NT2/D1 (cell line): ENCODE results near the gene YWHAQ.
"Not testable (repeated sequence)": the region's sequence is repeated elsewhere in the genome, so short reads cannot be mapped to it uniquely, and the experiment has no call there.

Experiments
- DNase-seq: peaks from one replicate; pipeline ENCODE4 v3.0.0-alpha.2; 2011; ENCODE audit warnings: low read depth, low spot score
- H3K27me3 ChIP-seq: 2 replicates; pipeline ENCODE4 v1.6.0; 2011; ENCODE audit warnings: mild to moderate bottlenecking; ENCODE audit not compliant: insufficient read length, insufficient read depth
- H3K36me3 ChIP-seq: 2 replicates; pipeline ENCODE4 v1.6.1; 2011; ENCODE audit warnings: mild to moderate bottlenecking, low read length, mixed read lengths; ENCODE audit not compliant: insufficient read depth, insufficient read length
- H3K4me1 ChIP-seq: 2 replicates; pipeline ENCODE4 v1.5.1; 2011; ENCODE audit not compliant: insufficient read depth, insufficient read length
- H3K4me3 ChIP-seq: 2 replicates; pipeline ENCODE4 v1.5.1; 2011; ENCODE audit warnings: low read depth; ENCODE audit not compliant: insufficient read length
- H3K9ac ChIP-seq: 2 replicates; pipeline ENCODE4 v1.6.0; 2011; ENCODE audit warnings: low read depth; ENCODE audit not compliant: insufficient read length
- H3K9me3 ChIP-seq: 2 replicates; pipeline ENCODE4 v1.5.1; 2011; ENCODE audit warnings: mild to moderate bottlenecking, low read length; ENCODE audit not compliant: insufficient read depth
- SUZ12 ChIP-seq: IDR thresholded peaks from 2 replicates; pipeline ENCODE4 v1.6.1; 2011; ENCODE audit not compliant: insufficient read length, insufficient read depth; ENCODE audit errors: extremely low read depth
- YY1 ChIP-seq: IDR thresholded peaks from 2 replicates; pipeline ENCODE4 v1.6.1; 2011; ENCODE audit not compliant: insufficient read length, insufficient read depth
- ZNF274 ChIP-seq: IDR thresholded peaks from 2 replicates; pipeline ENCODE4 v1.6.1; 2011; ENCODE audit warnings: mild to moderate bottlenecking, low read depth, low read length

YWHAQ gene

DNA sequence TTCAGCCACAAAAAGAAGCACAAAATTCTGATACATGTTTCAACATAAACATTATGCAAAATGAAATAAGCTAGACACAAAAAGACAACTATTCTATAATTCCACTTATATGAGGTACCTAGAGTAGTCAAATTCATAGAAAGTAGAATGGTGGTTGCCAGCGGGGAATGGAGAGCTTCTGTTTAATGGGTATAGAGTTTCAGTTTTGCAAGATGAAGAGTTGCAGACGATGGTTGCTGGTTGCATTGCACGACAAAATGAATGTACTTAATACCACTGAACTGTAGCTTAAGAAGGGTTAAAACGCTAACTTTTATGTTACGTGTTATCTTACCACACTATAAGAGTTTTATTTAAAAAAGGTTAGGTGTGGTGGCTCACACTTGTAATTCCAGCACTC is 13.5 kb downstream of the YWHAQ start:
- Histone ChIP-seq H3K27me3 (no peaks in the 10 kb centered on the region), H3K4me3 (no peak overlapping the region), H3K4me1 (no peaks in the 10 kb centered on the region), H3K9me3 (no peaks in the 10 kb centered on the region), H3K9ac (no peak overlapping the region), H3K36me3 (peaks cover 24% of the 10 kb centered on the region)
- no peak for DNase-seq
- TF ChIP-seq SUZ12 (no peak), YY1 (no peak), ZNF274 (no peak)

DNA sequence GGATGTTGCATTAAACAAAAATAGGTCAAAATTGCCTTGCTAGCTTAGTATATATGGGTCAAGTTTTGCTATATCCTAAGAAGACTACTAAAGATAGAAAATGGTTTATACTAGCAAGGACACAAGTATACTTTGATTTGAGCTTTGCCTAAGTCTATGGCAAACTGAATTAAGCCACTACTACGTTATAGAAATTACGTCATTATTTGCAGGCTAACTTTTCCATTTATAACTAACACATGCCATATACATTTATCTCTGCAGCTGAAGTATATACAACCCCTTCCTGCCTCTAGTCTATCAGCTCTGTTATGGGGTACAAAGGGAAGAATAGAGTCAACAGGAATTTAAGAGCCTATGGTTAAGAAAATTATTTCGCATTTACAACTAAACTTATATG is 16.2 kb downstream of the YWHAQ start:
- no peaks in the 10 kb centered on the region for H3K9me3 ChIP-seq
- TF ChIP-seq ZNF274 (no peak), YY1 (no peak), SUZ12 (no peak)
- no peaks in the 10 kb centered on the region for H3K4me1 ChIP-seq
- no peak overlapping the region for H3K9ac ChIP-seq
- H3K36me3 ChIP-seq: peaks cover 24% of the 10 kb centered on the region
- no peak for DNase-seq
- H3K4me3 ChIP-seq: no peak overlapping the region
- H3K27me3 ChIP-seq: no peaks in the 10 kb centered on the region

DNA sequence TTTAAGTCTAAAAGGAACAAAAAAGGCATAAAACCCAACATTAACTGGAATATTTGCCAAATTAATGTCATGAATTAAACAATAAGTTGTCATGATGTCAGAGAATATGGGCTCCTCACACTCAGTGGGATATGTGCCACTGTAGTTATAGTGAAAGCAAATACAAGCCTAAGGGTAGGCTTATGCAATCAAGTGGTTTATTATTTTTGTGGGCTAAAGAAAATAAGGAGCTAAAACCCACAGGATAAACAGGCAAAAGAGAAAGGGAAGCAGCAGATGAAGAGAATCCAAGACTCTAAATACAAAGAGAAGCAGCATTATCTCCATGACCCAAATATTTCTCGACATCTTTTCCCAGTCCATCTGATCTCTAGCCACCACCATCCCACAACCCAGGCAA is 17.5 kb downstream of the YWHAQ start:
- no peak overlapping the region for H3K4me3 ChIP-seq
- DNase-seq: no peak

DNA sequence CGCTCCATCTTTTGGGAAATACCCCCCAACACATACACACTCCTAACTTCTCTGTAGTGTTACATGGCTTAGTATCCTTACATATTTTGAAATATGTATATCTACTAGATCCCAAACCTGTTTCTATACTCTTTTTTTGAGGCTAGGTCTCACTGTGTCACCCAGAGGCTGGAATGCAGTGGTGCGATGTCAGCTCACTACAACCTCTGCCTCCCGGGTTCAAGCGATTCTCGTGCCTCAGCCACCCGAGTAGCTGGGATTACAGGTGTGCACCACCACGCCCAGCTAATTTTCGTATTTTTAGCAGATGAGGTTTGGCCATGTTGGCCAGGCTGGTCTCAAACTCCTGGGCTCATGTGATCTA is 19.3 kb downstream of the YWHAQ start:
- not testable (repeated sequence) for H3K4me3 ChIP-seq, H3K9me3 ChIP-seq, DNase-seq, H3K9ac ChIP-seq, H3K4me1 ChIP-seq, H3K27me3 ChIP-seq
- peaks cover 15% of the 10 kb centered on the region for H3K36me3 ChIP-seq

More for the DNA sequence above, 17.5 kb downstream of the YWHAQ start:
- TF ChIP-seq SUZ12 (no peak), YY1 (no peak), ZNF274 (no peak)
- Histone ChIP-seq H3K27me3 (no peaks in the 10 kb centered on the region), H3K36me3 (peaks cover 24% of the 10 kb centered on the region), H3K4me1 (no peaks in the 10 kb centered on the region), H3K9me3 (no peaks in the 10 kb centered on the region), H3K9ac (no peak overlapping the region)

DNA sequence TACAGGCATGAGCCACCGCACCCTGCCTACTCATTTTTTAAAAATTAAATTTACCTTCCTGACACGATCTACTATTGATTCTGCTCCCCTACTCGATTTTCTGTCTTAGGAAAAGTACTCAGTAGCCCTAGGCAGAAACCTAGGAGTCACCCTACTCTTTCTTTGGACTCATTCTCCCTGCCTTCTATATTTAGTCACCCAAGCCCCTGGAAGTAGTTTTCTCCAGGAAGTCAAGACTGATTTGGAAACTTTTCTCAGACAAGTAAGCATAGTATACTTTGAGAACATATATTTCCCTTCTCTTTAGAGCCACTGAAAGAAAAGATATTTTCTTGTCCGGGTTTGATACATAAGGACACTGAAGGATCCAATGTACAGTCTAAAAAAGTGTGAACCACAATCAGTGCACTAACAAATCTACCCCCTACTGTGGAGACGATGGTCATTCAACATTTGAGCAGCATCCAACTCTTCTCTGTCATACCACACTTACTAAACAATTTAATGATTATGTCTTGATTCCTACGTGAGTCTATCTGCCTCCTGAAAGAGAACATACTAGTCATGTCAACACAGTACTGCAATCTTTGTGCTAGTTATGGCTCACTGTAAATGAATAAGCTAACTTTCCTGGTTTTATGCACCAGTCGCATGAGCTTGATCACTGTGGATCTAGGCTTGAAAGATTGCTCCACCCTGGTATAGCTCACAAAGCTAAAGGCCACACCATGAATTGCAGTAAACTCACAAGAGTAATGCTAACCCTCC is 19.8 kb downstream of the YWHAQ start:
- H3K9me3 ChIP-seq: no peaks in the 10 kb centered on the region
- no peak for DNase-seq
- TF ChIP-seq YY1: no peak
- TF ChIP-seq ZNF274: no peak
- no peak for TF ChIP-seq SUZ12
- peaks cover 2% of the 10 kb centered on the region for H3K4me1 ChIP-seq
- H3K36me3 ChIP-seq: peaks cover 15% of the 10 kb centered on the region
- H3K27me3 ChIP-seq: no peaks in the 10 kb centered on the region
- H3K4me3 ChIP-seq: no peak overlapping the region
- no peak overlapping the region for H3K9ac ChIP-seq

DNA sequence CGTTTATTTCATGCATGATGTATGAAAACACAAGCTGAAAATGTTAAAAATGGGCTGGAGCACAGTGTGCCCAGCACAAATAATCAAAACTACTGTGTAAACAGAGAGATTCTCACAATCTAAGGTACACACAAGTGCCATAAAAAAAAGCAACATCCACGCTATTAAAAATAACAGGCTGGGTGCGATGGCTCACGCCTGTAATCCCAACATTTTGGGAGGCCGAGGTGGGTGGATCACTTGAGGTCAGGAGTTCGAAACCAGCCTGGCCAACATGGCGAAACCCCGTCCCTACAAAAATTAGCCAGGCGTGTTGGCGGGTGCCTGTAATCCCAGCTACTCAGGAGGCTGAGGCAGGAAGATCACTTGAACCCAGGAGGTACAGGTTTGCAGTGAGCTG is 22.3 kb downstream of the YWHAQ start:
- H3K36me3 ChIP-seq, DNase-seq, H3K9ac ChIP-seq, H3K4me3 ChIP-seq, H3K27me3 ChIP-seq, H3K4me1 ChIP-seq, H3K9me3 ChIP-seq: not testable (repeated sequence)

DNA sequence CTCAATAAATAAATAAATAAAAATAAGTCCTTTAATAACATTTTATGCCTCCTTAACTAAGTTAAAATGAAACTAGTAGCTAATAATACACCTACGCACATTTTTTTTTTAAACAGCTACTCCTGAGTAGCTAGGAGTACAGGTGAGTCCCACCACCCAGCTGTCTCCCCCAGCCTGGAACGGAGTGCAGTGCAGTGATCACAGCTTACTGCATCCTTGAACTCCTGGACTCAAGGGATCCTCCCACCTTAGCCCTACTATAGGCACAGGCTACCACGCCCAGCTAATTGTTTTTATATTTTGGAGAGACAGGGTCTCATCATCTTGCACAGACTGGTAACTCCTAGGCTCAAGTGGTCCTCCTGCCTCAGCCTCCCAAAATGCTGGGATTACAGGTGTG is 28.4 kb downstream of the YWHAQ start:
- Histone ChIP-seq H3K36me3 (peaks cover 27% of the 10 kb centered on the region), H3K4me3 (no peak overlapping the region), H3K9me3 (peaks cover 16% of the 10 kb centered on the region), H3K27me3 (no peaks in the 10 kb centered on the region), H3K9ac (no peak overlapping the region), H3K4me1 (peaks cover 2% of the 10 kb centered on the region)
- TF ChIP-seq YY1 (no peak), SUZ12 (no peak), ZNF274 (no peak)
- no peak for DNase-seq

DNA sequence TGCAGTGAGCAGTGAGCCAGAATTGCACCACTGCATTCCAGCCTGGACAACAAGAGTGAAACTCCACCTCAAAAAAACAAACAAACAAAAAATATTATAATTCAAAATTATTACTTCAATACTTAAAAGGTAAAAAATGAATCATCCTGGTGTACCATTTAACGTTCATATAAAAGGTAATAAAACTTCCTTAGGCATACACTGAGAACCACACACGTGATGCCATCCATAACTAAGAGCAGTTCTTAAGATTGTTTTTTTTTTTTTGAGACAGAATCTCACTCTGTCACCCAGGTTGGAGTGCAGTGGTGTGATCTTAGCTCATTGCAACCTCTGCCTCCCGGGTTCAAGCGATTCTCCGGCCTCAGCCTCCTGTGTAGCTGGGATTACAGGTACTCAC is 29.4 kb downstream of the YWHAQ start:
- no peak for DNase-seq
- Histone ChIP-seq H3K4me1 (no peaks in the 10 kb centered on the region), H3K27me3 (no peaks in the 10 kb centered on the region), H3K36me3 (peaks cover 32% of the 10 kb centered on the region), H3K9ac (no peak overlapping the region), H3K4me3 (no peak overlapping the region), H3K9me3 (peaks cover 16% of the 10 kb centered on the region)
- no peak for TF ChIP-seq SUZ12
- TF ChIP-seq ZNF274: no peak
- no peak for TF ChIP-seq YY1
